Chondrocyte (in vitro differentiated cells): ENCODE results near the gene ZNF878. TPM values are rescaled to one million over a fixed set of nuclear protein-coding genes. Genes with fewer than 3 reads are reported as not detected.

ENCODE experiments used
- DNase-seq: peaks from one replicate; pipeline ENCODE4 v3.0.0; 2021; ENCODE audit warnings: mixed read lengths, low spot score
- H3K27ac Mint-ChIP-seq: one replicate; pipeline ENCODE4 v1.8.0; 2021; ENCODE audit warnings: mild to moderate bottlenecking, moderate library complexity, mixed read lengths; ENCODE audit not compliant: unreplicated experiment
- H3K27me3 Mint-ChIP-seq: 2 replicates; pipeline ENCODE4 v1.8.0; 2021; ENCODE audit warnings: low read depth, mixed read lengths
- H3K36me3 Mint-ChIP-seq: 2 replicates; pipeline ENCODE4 v1.8.0; 2021; ENCODE audit warnings: low read depth, mixed read lengths
- H3K4me1 Mint-ChIP-seq: 2 replicates; pipeline ENCODE4 v1.8.0; 2021; ENCODE audit warnings: low read depth, mild to moderate bottlenecking, mixed read lengths
- H3K4me3 Mint-ChIP-seq: one replicate; pipeline ENCODE4 v1.8.0; 2021; ENCODE audit warnings: mild to moderate bottlenecking, moderate library complexity, mixed read lengths; ENCODE audit not compliant: unreplicated experiment
- H3K9me3 Mint-ChIP-seq: 2 replicates; pipeline ENCODE4 v1.8.0; 2021; ENCODE audit warnings: low read depth, mixed read lengths
- CTCF ChIP-seq: fragments of 200-600 bp; sonication (generic); IDR thresholded peaks from 2 replicates; pipeline ENCODE4 v1.5.0; 2021; ENCODE audit warnings: antibody characterized with exemption, mild to moderate bottlenecking, moderate library complexity
- total RNA-seq: library from RNA; stranded (reverse); gene quantifications from 3 replicates; pipeline ENCODE4 v1.2.1, GENCODE V29; 2021

Gene ZNF878
- total RNA-seq, 1 donor from 2014 or later, result 0.32 TPM

DNA sequence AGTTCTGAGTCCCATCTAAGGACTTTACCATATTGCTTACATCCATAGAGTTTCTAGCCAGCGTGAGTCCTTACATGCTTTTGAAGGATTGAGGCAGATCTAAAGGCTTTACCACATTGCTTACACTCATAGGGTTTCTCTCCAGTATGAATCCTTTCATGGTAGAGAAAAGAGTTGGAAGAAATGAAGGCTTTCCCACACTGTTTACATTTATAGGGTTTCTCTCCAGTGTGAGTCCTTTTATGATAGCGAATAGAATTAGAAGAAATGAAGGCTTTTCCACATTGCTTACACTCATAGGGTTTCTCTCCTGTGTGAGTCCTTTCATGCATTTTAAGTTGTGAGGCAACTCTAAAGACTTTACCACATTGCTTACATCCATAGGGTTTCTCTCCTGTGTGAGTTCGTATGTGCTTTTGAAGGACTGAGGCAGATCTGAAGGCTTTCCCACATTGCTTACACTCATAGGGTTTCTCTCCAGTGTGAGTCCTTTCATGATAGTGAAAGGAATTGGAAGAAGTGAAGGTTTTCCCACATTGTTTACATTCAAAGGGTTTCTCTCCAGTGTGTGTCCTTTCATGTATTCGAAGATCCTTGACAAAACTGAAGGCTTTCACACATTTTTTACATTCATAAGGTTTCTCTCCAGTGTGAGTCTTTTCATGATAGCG is 8.9 kb downstream of the ZNF878 start:
- Mint-ChIP-seq H3K9me3 (peaks cover 35% of the 10 kb centered on the region), H3K27ac (no peak overlapping the region), H3K36me3 (peaks cover 23% of the 10 kb centered on the region), H3K4me3 (no peak overlapping the region), H3K27me3 (no peaks in the 10 kb centered on the region), H3K4me1 (peaks cover 3% of the 10 kb centered on the region)
- no peak for DNase-seq
- no peak for TF ChIP-seq CTCF

GRCh38 chr19:12042893-12043292 is 9.9 kb downstream of the ZNF878 start:
- H3K9me3 Mint-ChIP-seq, result peaks cover 35% of the 10 kb centered on the region
- H3K36me3 Mint-ChIP-seq, result peaks cover 23% of the 10 kb centered on the region
- H3K4me3 Mint-ChIP-seq, result no peak overlapping the region
- no peak overlapping the region for H3K27ac Mint-ChIP-seq
- no peaks in the 10 kb centered on the region for H3K27me3 Mint-ChIP-seq
- no peak for DNase-seq
- no peak for TF ChIP-seq CTCF
- peaks cover 3% of the 10 kb centered on the region for H3K4me1 Mint-ChIP-seq

GRCh38 chr19:12035220-12036172 is 17.3 kb downstream of the ZNF878 start, which contains the start of gene ZNF433:
TSS of gene ZNF433 (minus strand) at chr19:12035679. CDS start at chr19:12035539, 140 bp downstream.
- peaks cover 2% of the 10 kb centered on the region for H3K36me3 Mint-ChIP-seq
- peak; percentile 97 for DNase-seq
- H3K9me3 Mint-ChIP-seq, result no peaks in the 10 kb centered on the region
- H3K27me3 Mint-ChIP-seq, result no peaks in the 10 kb centered on the region
- H3K4me1 Mint-ChIP-seq, result peaks cover 16% of the 10 kb centered on the region
- H3K4me3 Mint-ChIP-seq, result peak within 1 kb of the TSS; percentile 75
- TF ChIP-seq CTCF, result peak; percentile 18
- peak within 1 kb of the TSS; percentile 99 for H3K27ac Mint-ChIP-seq

GRCh38 chr19:12034620-12035019 is 18.1 kb downstream of the ZNF878 start:
- Mint-ChIP-seq H3K27me3 (no peaks in the 10 kb centered on the region), H3K4me1 (peaks cover 16% of the 10 kb centered on the region), H3K9me3 (no peaks in the 10 kb centered on the region), H3K36me3 (peaks cover 3% of the 10 kb centered on the region), H3K4me3 (peak overlapping the region; percentile 75), H3K27ac (peak overlapping the region; percentile 95)
- no peak for TF ChIP-seq CTCF
- DNase-seq, result no peak

- Mint-ChIP-seq H3K36me3 (peaks cover 5% of the 10 kb centered on the region), H3K4me1 (peaks cover 16% of the 10 kb centered on the region), H3K9me3 (no peaks in the 10 kb centered on the region), H3K27me3 (no peaks in the 10 kb centered on the region), H3K4me3 (peak overlapping the region; percentile 75), H3K27ac (peak overlapping the region; percentile 95)
- DNase-seq, result no peak
- TF ChIP-seq CTCF, result no peak
Observed at GRCh38 chr19:12034198-12034597, 18.6 kb downstream of the ZNF878 start.
